Spleen (tissue), 7 donors: Measurements from ENCODE around the gene SLC25A44.

Experiments used
- POLR2A ChIP-seq, 3 donors: fragments of 450-650 bp; IDR thresholded peaks; one replicate each; pipeline ENCODE4 v1.5.1; 2017; ENCODE audit warnings: antibody characterized with exemption in 3 of 3, mild to moderate bottlenecking in 1 of 3
- POLR2AphosphoS5 ChIP-seq, 3 donors: sonication (generic); formaldehyde crosslinking; IDR thresholded peaks; one replicate each; pipeline ENCODE4 v1.5.1; 2017; ENCODE audit warnings: antibody characterized with exemption in 3 of 3
- TF ChIP-seq, protein P1 (sequence below), 11 experiments: fragments of 200-600 bp in 7 of 11; fragments of 450-650 bp in 4 of 11; sonication (generic) in 4 of 11; IDR thresholded peaks in 8 of 11; conservative IDR thresholded peaks in 3 of 11; 1 replicate in 7 of 11; 2 replicates in 4 of 11; pipeline versions ENCODE4 v1.4.0 to v1.8.0; 2016 to 2021; ENCODE audit warnings: antibody characterized with exemption in 11 of 11, inconsistent platforms in 4 of 11, mild to moderate bottlenecking in 1 of 11
- donor health status: DM: no; HTN: no; CAD: no; lungs with moderate emphysema.
- donor health status: DM: no; HTN: no; CAD: no.
- donor health status: DM: no; HTN: no; CAD: no.

- TF ChIP-seq, protein P1, sequence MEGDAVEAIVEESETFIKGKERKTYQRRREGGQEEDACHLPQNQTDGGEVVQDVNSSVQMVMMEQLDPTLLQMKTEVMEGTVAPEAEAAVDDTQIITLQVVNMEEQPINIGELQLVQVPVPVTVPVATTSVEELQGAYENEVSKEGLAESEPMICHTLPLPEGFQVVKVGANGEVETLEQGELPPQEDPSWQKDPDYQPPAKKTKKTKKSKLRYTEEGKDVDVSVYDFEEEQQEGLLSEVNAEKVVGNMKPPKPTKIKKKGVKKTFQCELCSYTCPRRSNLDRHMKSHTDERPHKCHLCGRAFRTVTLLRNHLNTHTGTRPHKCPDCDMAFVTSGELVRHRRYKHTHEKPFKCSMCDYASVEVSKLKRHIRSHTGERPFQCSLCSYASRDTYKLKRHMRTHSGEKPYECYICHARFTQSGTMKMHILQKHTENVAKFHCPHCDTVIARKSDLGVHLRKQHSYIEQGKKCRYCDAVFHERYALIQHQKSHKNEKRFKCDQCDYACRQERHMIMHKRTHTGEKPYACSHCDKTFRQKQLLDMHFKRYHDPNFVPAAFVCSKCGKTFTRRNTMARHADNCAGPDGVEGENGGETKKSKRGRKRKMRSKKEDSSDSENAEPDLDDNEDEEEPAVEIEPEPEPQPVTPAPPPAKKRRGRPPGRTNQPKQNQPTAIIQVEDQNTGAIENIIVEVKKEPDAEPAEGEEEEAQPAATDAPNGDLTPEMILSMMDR (IDR thresholded peaks at IDR 0.05 in 8 of 11, conservative IDR thresholded peaks at IDR 0.05 in 3 of 11): no peak
- no peak for TF ChIP-seq POLR2AphosphoS5 (IDR thresholded peaks at IDR 0.05)
- no peak for TF ChIP-seq POLR2A (IDR thresholded peaks at IDR 0.05)
Observed at GRCh38 chr1:156232201-156232894, 38.4 kb downstream of the SLC25A44 start.
